Breast epithelium (tissue), 4 donors: ENCODE data around the gene RITA1. TPM values are rescaled to one million over a fixed set of nuclear protein-coding genes. Genes with fewer than 3 reads are reported as not detected.

ENCODE experiments used
- DNase-seq, 2 donors: peaks; one replicate each; pipeline ENCODE4 v3.0.0-alpha.2; 2019; ENCODE audit warnings: low spot score in 2 of 2
- H3K27ac ChIP-seq, 2 donors: fragments of 200-600 bp; sonication (generic) in 1 of 2; one replicate each; pipeline ENCODE4 v1.5.1; 2016 to 2019; ENCODE audit warnings: mild to moderate bottlenecking in 1 of 2
- H3K27me3 ChIP-seq, 2 donors: fragments of 200-600 bp; sonication (generic) in 1 of 2; one replicate each; pipeline versions ENCODE4 v1.5.1 to v1.6.0; 2017 to 2019; ENCODE audit warnings: control low read depth in 1 of 2, mild to moderate bottlenecking in 1 of 2
- H3K36me3 ChIP-seq: fragments of 200-600 bp; one replicate; pipeline ENCODE4 v1.5.1; 2019
- H3K4me1 ChIP-seq, 2 donors: fragments of 200-600 bp; sonication (generic); one replicate each; pipeline ENCODE4 v1.5.1; 2016 to 2019; ENCODE audit warnings: control low read depth in 1 of 2
- H3K4me3 ChIP-seq, 3 donors: fragments of 200-600 bp; sonication (generic); 1 replicate in 2 of 3; 2 replicates in 1 of 3; pipeline ENCODE4 v1.5.1; 2016 to 2019; ENCODE audit warnings: mild to moderate bottlenecking in 3 of 3, moderate library complexity in 2 of 3
- H3K9me3 ChIP-seq, 2 donors: fragments of 200-600 bp; sonication (generic) in 1 of 2; one replicate each; pipeline ENCODE4 v1.5.1; 2016 to 2019; ENCODE audit warnings: control low read depth in 1 of 2
- CTCF ChIP-seq, 3 donors: fragments of 450-650 bp; IDR thresholded peaks; one replicate each; pipeline ENCODE4 v1.5.1; 2016 to 2017; ENCODE audit warnings: antibody characterized with exemption in 3 of 3, mild to moderate bottlenecking in 3 of 3, moderate library complexity in 3 of 3
- POLR2A ChIP-seq: fragments of 450-650 bp; IDR thresholded peaks from one replicate; pipeline ENCODE4 v1.6.1; 2016; ENCODE audit warnings: antibody characterized with exemption, mild to moderate bottlenecking, moderate library complexity
- POLR2AphosphoS5 ChIP-seq, 3 donors: sonication (generic); formaldehyde crosslinking; IDR thresholded peaks; one replicate each; pipeline ENCODE4 v1.6.1; 2017; ENCODE audit warnings: antibody characterized with exemption in 3 of 3
- intact Hi-C: fragments of 100-400 bp; cut with DNase I; formaldehyde crosslinking; loops from one replicate; pipeline ENCODE4 v1.15.1; 2023; ENCODE audit warnings: low total_unique reads
- total RNA-seq, 3 donors: library from RNA; depleted of rRNA; stranded (reverse); fragments of >200 nt; gene quantifications; one replicate each; pipeline ENCODE4 v1.1.0, GENCODE V29; 2016

RITA1 gene
- total RNA-seq, 3 donors from 2014 or later, result 9.4 to 22.4 (median 15.4) TPM

GRCh38 chr12:113198296-113198695 is 12.8 kb downstream of the RITA1 start:
- no peak for DNase-seq
- Histone ChIP-seq H3K4me3 (no peak overlapping the region), H3K9me3 (no peaks in the 10 kb centered on the region), H3K27ac (no peak overlapping the region), H3K36me3 (no peaks in the 10 kb centered on the region), H3K4me1 (no peaks in the 10 kb centered on the region), H3K27me3 (no peaks in the 10 kb centered on the region)
- intact Hi-C loops, result no loop called here
- TF ChIP-seq CTCF (IDR thresholded peaks at IDR 0.05) (no peak), POLR2A (no peak), POLR2AphosphoS5 (IDR thresholded peaks at IDR 0.05) (no peak)

- TF ChIP-seq CTCF (IDR thresholded peaks at IDR 0.05), result no peak
- TF ChIP-seq POLR2A, result no peak
- no peak for TF ChIP-seq POLR2AphosphoS5 (IDR thresholded peaks at IDR 0.05)
- Histone ChIP-seq H3K36me3 (no peaks in the 10 kb centered on the region), H3K27ac (no peak overlapping the region), H3K4me1 (no peaks in the 10 kb centered on the region), H3K9me3 (no peaks in the 10 kb centered on the region), H3K4me3 (no peak overlapping the region), H3K27me3 (no peaks in the 10 kb centered on the region)
- intact Hi-C loops, result no loop called here
- no peak for DNase-seq
These were observed 14.7 kb downstream of the RITA1 start for GRCh38 chr12:113200021-113200797.

- Histone ChIP-seq H3K27ac (no peak overlapping the region), H3K9me3 (no peaks in the 10 kb centered on the region), H3K27me3 (no peaks in the 10 kb centered on the region), H3K4me3 (no peak overlapping the region), H3K36me3 (no peaks in the 10 kb centered on the region), H3K4me1 (no peaks in the 10 kb centered on the region)
- intact Hi-C loops, result no loop called here
- DNase-seq, result no peak
- TF ChIP-seq POLR2AphosphoS5 (IDR thresholded peaks at IDR 0.05) (no peak), CTCF (IDR thresholded peaks at IDR 0.05) (no peak), POLR2A (no peak)
These were observed 16.0 kb downstream of the RITA1 start for GRCh38 chr12:113201187-113202177.

- intact Hi-C loops, result no loop called here
- H3K27me3 ChIP-seq, result no peaks in the 10 kb centered on the region
- H3K9me3 ChIP-seq, result no peaks in the 10 kb centered on the region
- DNase-seq, result no peak
- no peak overlapping the region for H3K27ac ChIP-seq
- H3K4me1 ChIP-seq, result no peaks in the 10 kb centered on the region
- TF ChIP-seq POLR2A (no peak), POLR2AphosphoS5 (IDR thresholded peaks at IDR 0.05) (no peak), CTCF (IDR thresholded peaks at IDR 0.05) (no peak)
- H3K36me3 ChIP-seq, result no peaks in the 10 kb centered on the region
- no peak overlapping the region for H3K4me3 ChIP-seq
These were observed 17.0 kb downstream of the RITA1 start for GRCh38 chr12:113202300-113203075.
